ENCODE results near the gene RNF135. TPM values are rescaled to one million over a fixed set of nuclear protein-coding genes. Genes with fewer than 3 reads are reported as not detected.

The RNF135 gene
- total and polyA plus RNA-seq, 2 of the 4 experiments (the other 2 are of a cell fraction): 5.9 to 9.0 TPM

DNA sequence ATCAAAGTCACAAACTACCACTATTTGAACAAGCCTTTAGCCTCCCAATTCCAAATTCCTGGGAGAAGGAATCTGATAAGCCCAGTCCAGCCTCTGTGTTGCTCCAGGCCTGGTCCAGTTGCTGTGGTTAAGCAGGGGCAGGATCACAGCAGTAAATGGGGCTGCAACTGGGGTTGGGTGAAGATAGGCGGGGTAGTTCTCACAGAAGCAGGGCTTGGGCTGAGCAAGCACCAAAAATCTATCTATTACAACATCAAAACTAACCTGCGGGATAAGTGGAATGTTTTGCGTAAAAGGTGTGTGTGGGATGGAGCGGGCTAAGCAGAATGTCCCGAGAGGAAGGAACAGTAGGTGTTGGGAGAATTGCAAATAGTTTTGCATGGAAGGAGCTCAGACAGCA lies 23.0 kb upstream of the RNF135 start:
- CTCF ChIA-PET: no interaction called here
- BruUV-seq (replicated peaks): no TSS peak
- Histone ChIP-seq H4K20me1 (ENCODE audit: insufficient read depth, low read length) (no peaks in the 10 kb centered on the region), H3K9me1 (ENCODE audit: insufficient read depth, low read length) (0 out of 2 replicates have a peak, but pooled peaks cover 3% of the 10 kb centered on the region), H3K79me1 (ENCODE audit: low read depth in 1 of 2, low read length in 2 of 2) (no peaks in the 10 kb centered on the region), H4K5ac (ENCODE audit: low read depth, low read length) (no peak overlapping the region), H3K4me2 (ENCODE audit: low read depth, low read length) (no peak overlapping the region), H2BK15ac (ENCODE audit: low read depth, low read length) (no peak overlapping the region), H4K8ac (ENCODE audit: low read depth in 2 of 2, low read length in 2 of 2) (no peak overlapping the region), H3K4me1 (ENCODE audit: control insufficient read depth, insufficient read depth, low read length) (no peaks in the 10 kb centered on the region), H3K14ac (replicated peaks; ENCODE audit: low read depth, low read length) (no peak overlapping the region), H2BK20ac (ENCODE audit: low read depth, low read length) (no peak overlapping the region), H2AFZ (replicated peaks; ENCODE audit: low read length, poor library complexity) (no peak overlapping the region), H3K27me3 (ENCODE audit: control insufficient read depth, insufficient read depth, low read length) (no peaks in the 10 kb centered on the region; the same call in 1 of the 2 replicates), H3K56ac (ENCODE audit: extremely low read depth, insufficient read depth, low read length) (no peak overlapping the region), H3K18ac (ENCODE audit: low read depth, low read length) (no peak overlapping the region), H2AK9ac (replicated peaks; ENCODE audit: low read depth, low read length, poor library complexity) (no peak overlapping the region), H3K4ac (ENCODE audit: low read depth, low read length) (no peak overlapping the region), H2AK5ac (ENCODE audit: low read depth, low read length) (no peak overlapping the region), H3K23ac (ENCODE audit: low read depth, low read length) (no peak overlapping the region), H2BK5ac (ENCODE audit: low read depth, low read length, poor library complexity, severe bottlenecking) (no peak overlapping the region), H3K9me3 (ENCODE audit: control insufficient read depth, insufficient read depth, low read length) (no peaks in the 10 kb centered on the region), H4K91ac (ENCODE audit: insufficient read depth, low read depth, low read length) (no peak overlapping the region), H3K4me3 (ENCODE audit: insufficient read depth, low read depth, low read length) (no peak overlapping the region), H3K27ac (ENCODE audit: insufficient read depth, low read length) (no peak overlapping the region), H2BK120ac (ENCODE audit: low read depth, low read length) (no peak overlapping the region), H3K36me3 (ENCODE audit: control insufficient read depth, insufficient read depth, low read length) (no peaks in the 10 kb centered on the region), H3K9ac (ENCODE audit: low read depth, low read length) (no peak overlapping the region)
- TF ChIP-seq CEBPB (IDR thresholded peaks at IDR 0.05; ENCODE audit: low read depth, low read length) (no peak), FOS (IDR thresholded peaks at IDR 0.05; ENCODE audit: low read depth, low read length) (no peak), MXI1 (IDR thresholded peaks at IDR 0.05; ENCODE audit: borderline replicate concordance, low read depth, low read length) (no peak), MAFK (IDR thresholded peaks at IDR 0.05; ENCODE audit: low read depth, low read length) (no peak), BHLHE40 (IDR thresholded peaks at IDR 0.05; ENCODE audit: low read depth, low read length) (no peak), RAD21 (IDR thresholded peaks at IDR 0.05; ENCODE audit: low read length) (no peak), RCOR1 (IDR thresholded peaks at IDR 0.05; ENCODE audit: insufficient replicate concordance, low read length) (no peak), NFE2L2 (IDR thresholded peaks at IDR 0.05; ENCODE audit: low read depth, low read length) (no peak), POLR2A (IDR thresholded peaks at IDR 0.05; ENCODE audit: low read depth, low read length) (no peak), SMC3 (IDR thresholded peaks at IDR 0.05; ENCODE audit: low read depth, low read length) (no peak)
- TF ChIP-seq, protein P1, sequence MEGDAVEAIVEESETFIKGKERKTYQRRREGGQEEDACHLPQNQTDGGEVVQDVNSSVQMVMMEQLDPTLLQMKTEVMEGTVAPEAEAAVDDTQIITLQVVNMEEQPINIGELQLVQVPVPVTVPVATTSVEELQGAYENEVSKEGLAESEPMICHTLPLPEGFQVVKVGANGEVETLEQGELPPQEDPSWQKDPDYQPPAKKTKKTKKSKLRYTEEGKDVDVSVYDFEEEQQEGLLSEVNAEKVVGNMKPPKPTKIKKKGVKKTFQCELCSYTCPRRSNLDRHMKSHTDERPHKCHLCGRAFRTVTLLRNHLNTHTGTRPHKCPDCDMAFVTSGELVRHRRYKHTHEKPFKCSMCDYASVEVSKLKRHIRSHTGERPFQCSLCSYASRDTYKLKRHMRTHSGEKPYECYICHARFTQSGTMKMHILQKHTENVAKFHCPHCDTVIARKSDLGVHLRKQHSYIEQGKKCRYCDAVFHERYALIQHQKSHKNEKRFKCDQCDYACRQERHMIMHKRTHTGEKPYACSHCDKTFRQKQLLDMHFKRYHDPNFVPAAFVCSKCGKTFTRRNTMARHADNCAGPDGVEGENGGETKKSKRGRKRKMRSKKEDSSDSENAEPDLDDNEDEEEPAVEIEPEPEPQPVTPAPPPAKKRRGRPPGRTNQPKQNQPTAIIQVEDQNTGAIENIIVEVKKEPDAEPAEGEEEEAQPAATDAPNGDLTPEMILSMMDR (conservative IDR thresholded peaks at IDR 0.05; ENCODE audit: low read depth, low read length): no peak
- TF ChIP-seq, protein P2, sequence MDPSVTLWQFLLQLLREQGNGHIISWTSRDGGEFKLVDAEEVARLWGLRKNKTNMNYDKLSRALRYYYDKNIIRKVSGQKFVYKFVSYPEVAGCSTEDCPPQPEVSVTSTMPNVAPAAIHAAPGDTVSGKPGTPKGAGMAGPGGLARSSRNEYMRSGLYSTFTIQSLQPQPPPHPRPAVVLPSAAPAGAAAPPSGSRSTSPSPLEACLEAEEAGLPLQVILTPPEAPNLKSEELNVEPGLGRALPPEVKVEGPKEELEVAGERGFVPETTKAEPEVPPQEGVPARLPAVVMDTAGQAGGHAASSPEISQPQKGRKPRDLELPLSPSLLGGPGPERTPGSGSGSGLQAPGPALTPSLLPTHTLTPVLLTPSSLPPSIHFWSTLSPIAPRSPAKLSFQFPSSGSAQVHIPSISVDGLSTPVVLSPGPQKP (IDR thresholded peaks at IDR 0.05; ENCODE audit: borderline replicate concordance, low read depth, low read length): no peak
- intact Hi-C loops (cut with micrococcal nuclease): no loop called here
- no peak for ATAC-seq (ENCODE audit: low read depth)
- POLR2A ChIA-PET (ENCODE audit: unreplicated experiment): no interaction called here
- DNase-seq: no peak
- dilution Hi-C loops (cut with HindIII; ENCODE audit: low sequenced_read_pairs, unreplicated experiment): no loop called here
- in situ Hi-C loops (cut with MboI; ENCODE audit: low sequenced_read_pairs): no loop called here
- 100% methylated on average over 2 of the region's 5 CpGs; no CpG with 5 or more reads in 1 of the 2 experiments for WGBS, 2 experiments (ENCODE audit: extremely low coverage in 2 of 2, insufficient read length in 1 of 2)

Data from IMR-90 (cell line).